PC-3 (cell line): ENCODE measurements around the gene AGBL1.

ENCODE experiments used
- CTCF ChIP-seq: fragments of 300-600 bp; sonication (generic); conservative IDR thresholded peaks from 2 replicates; pipeline ENCODE4 v1.5.1; 2017; ENCODE audit warnings: antibody characterized with exemption, low read depth, mild to moderate bottlenecking, low read length
- EZH2 ChIP-seq: fragments of 300-600 bp; sonication (generic); IDR thresholded peaks from one replicate; pipeline ENCODE4 v1.6.1; 2017; ENCODE audit warnings: antibody characterized with exemption, mild to moderate bottlenecking, low read length; ENCODE audit not compliant: unreplicated experiment

GRCh38 chr15:86392296-86392695, 312.6 kb downstream of the AGBL1 start:
- TF ChIP-seq CTCF: no peak
- TF ChIP-seq EZH2: no peak
